GM12865 (cell line): ENCODE results near the gene CTNNA3.

Experiments used
- DNase-seq: peaks from one replicate; pipeline ENCODE4 v3.0.0; 2010; ENCODE audit warnings: low read depth
- H3K4me3 ChIP-seq: 2 replicates; pipeline ENCODE4 v1.5.1; 2011; ENCODE audit warnings: mild to moderate bottlenecking, low read depth, low read length, control low read depth
- TF ChIP-seq, protein P1 (sequence below): IDR thresholded peaks from 2 replicates; pipeline ENCODE4 v1.5.1; 2011; ENCODE audit warnings: low read length, control low read depth, low read depth, inconsistent platforms; ENCODE audit not compliant: insufficient read depth; ENCODE audit errors: missing control alignments

CTNNA3 gene

GRCh38 chr10:67618116-67618515 lies 77.9 kb downstream of the CTNNA3 start:
- TF ChIP-seq, protein P1, sequence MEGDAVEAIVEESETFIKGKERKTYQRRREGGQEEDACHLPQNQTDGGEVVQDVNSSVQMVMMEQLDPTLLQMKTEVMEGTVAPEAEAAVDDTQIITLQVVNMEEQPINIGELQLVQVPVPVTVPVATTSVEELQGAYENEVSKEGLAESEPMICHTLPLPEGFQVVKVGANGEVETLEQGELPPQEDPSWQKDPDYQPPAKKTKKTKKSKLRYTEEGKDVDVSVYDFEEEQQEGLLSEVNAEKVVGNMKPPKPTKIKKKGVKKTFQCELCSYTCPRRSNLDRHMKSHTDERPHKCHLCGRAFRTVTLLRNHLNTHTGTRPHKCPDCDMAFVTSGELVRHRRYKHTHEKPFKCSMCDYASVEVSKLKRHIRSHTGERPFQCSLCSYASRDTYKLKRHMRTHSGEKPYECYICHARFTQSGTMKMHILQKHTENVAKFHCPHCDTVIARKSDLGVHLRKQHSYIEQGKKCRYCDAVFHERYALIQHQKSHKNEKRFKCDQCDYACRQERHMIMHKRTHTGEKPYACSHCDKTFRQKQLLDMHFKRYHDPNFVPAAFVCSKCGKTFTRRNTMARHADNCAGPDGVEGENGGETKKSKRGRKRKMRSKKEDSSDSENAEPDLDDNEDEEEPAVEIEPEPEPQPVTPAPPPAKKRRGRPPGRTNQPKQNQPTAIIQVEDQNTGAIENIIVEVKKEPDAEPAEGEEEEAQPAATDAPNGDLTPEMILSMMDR = no peak
- DNase-seq = no peak
- H3K4me3 ChIP-seq = no peak overlapping the region

GRCh38 chr10:67612577-67613537 lies 83.1 kb downstream of the CTNNA3 start:
- H3K4me3 ChIP-seq = no peak overlapping the region
- TF ChIP-seq, protein P1 = no peak
- peak; percentile 80 for DNase-seq

GRCh38 chr10:67612176-67612575 lies 83.8 kb downstream of the CTNNA3 start:
- H3K4me3 ChIP-seq = no peak overlapping the region
- TF ChIP-seq, protein P1 = no peak
- no peak for DNase-seq

GRCh38 chr10:67609996-67610793 lies 85.8 kb downstream of the CTNNA3 start:
- no peak overlapping the region for H3K4me3 ChIP-seq
- TF ChIP-seq, protein P1 = no peak
- no peak for DNase-seq

DNA sequence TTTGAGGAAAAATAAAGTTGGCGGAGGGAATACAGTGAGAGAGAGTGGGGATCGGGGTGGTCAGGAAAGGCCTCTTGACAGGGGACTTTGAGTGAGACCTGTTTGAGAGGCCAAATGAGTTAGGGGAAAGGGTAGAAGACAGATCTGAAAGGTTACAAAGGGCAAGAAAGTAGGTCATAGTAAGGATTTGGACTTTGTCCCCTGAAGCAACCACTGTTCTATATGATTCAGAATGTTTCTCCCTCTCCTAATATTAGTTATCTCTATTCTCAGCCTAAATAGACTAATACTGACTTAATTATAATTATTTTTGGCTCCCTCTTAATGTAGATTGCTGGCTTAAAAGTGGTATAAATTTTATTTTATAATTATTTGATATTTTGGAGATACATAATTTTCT lies 88.0 kb downstream of the CTNNA3 start:
- no peak for DNase-seq
- TF ChIP-seq, protein P1 = no peak
- H3K4me3 ChIP-seq = no peak overlapping the region

- H3K4me3 ChIP-seq = no peak overlapping the region
- TF ChIP-seq, protein P1 = no peak
- DNase-seq = no peak
Measured at GRCh38 chr10:67607472-67607871, 88.5 kb downstream of the CTNNA3 start.
